Activated CD4-positive, alpha-beta T cell treated with anti-CD3 and anti-CD28 coated beads for 36 hours (primary cell): ENCODE measurements around the gene SPON1. TPM values are rescaled to one million over a fixed set of nuclear protein-coding genes. Genes with fewer than 3 reads are reported as not detected.

ENCODE experiments used
- ATAC-seq: fragments of 200-7000 bp; cut with Tn5 transposase; one replicate; pipeline ENCODE4 v1.10.0; 2021; ENCODE audit warnings: mild to moderate bottlenecking, moderate library complexity
- CTCF ChIA-PET: fragments of 350-600 bp; sonication (Branson Sonifier 250); formaldehyde crosslinking; loops from one replicate; lab custom pipeline; 2021; ENCODE audit warnings: antibody characterized with exemption; lab: Charles Lee
- POLR2A ChIA-PET: fragments of 350-600 bp; sonication (Branson Sonifier 250); formaldehyde crosslinking; loops from one replicate; lab custom pipeline; 2021; ENCODE audit warnings: antibody characterized with exemption, inconsistent platforms; lab: Charles Lee
- DNase-seq: peaks from one replicate; pipeline ENCODE4 v3.0.0-alpha.2; 2020
- H3K27ac Mint-ChIP-seq: one replicate; pipeline ENCODE4 v1.8.0; 2021; ENCODE audit warnings: mixed read lengths
- H3K27me3 Mint-ChIP-seq: one replicate; pipeline ENCODE4 v1.8.0; 2021; ENCODE audit warnings: mixed read lengths
- H3K36me3 Mint-ChIP-seq: one replicate; pipeline ENCODE4 v1.8.0; 2021; ENCODE audit warnings: low read depth, mixed read lengths
- H3K4me1 Mint-ChIP-seq: one replicate; pipeline ENCODE4 v1.8.0; 2021; ENCODE audit warnings: mixed read lengths
- H3K4me3 Mint-ChIP-seq: one replicate; pipeline ENCODE4 v1.8.0; 2021; ENCODE audit warnings: mild to moderate bottlenecking, moderate library complexity, mixed read lengths
- H3K9me3 Mint-ChIP-seq: one replicate; pipeline ENCODE4 v1.8.0; 2021; ENCODE audit warnings: low read depth, mixed read lengths
- intact Hi-C, 2 experiments: fragments of 100-400 bp; cut with DNase I in 1 of 2; cut with micrococcal nuclease in 1 of 2; formaldehyde crosslinking; loops; one replicate each; pipeline versions ENCODE4 v1.14.2 to v1.15.1; 2022 to 2024; cut with DNase I, micrococcal nuclease
- total RNA-seq, 2 experiments: library from RNA; stranded (reverse); gene quantifications; one replicate each; pipeline ENCODE4 v1.2.3, GENCODE V29; 2021

The SPON1 gene
- total RNA-seq, 2 experiments from 2014 or later: 0.26 to 0.41 TPM

GRCh38 chr11:14290422-14290821, 327.9 kb downstream of the SPON1 start:
- intact Hi-C loops: no loop called here
- Mint-ChIP-seq H3K36me3 (peaks cover 25% of the 10 kb centered on the region), H3K4me1 (peaks cover 5% of the 10 kb centered on the region), H3K4me3 (no peak overlapping the region), H3K27ac (peak overlapping the region; percentile 48), H3K27me3 (no peaks in the 10 kb centered on the region), H3K9me3 (no peaks in the 10 kb centered on the region)
- ChIA-PET CTCF (interaction anchor here (0.6 to 1.1 kb wide), 3 partner anchors 10 to 165 kb away, joined by 3 to 4 read pairs (median 3); no protein-coding TSS in a partner anchor), POLR2A (no interaction called here)
- DNase-seq: no peak
- ATAC-seq: no peak

- no peak for ATAC-seq
- CTCF ChIA-PET: interaction anchor here (0.6 to 6.5 kb wide), 14 partner anchors 10 to 474 kb away, joined by 3 to 95 read pairs (median 4); no protein-coding TSS in a partner anchor
- Mint-ChIP-seq H3K27ac (no peak overlapping the region), H3K4me3 (no peak overlapping the region), H3K27me3 (no peaks in the 10 kb centered on the region), H3K4me1 (no peaks in the 10 kb centered on the region), H3K9me3 (no peaks in the 10 kb centered on the region), H3K36me3 (no peaks in the 10 kb centered on the region)
- intact Hi-C loops: loop anchor here (1.0 to 5.0 kb wide), 4 partner anchors 118 to 607 kb away; no protein-coding TSS in a partner anchor
- POLR2A ChIA-PET: no interaction called here
- no peak for DNase-seq
These were observed 337.4 kb downstream of the SPON1 start for GRCh38 chr11:14299921-14300320.

DNA sequence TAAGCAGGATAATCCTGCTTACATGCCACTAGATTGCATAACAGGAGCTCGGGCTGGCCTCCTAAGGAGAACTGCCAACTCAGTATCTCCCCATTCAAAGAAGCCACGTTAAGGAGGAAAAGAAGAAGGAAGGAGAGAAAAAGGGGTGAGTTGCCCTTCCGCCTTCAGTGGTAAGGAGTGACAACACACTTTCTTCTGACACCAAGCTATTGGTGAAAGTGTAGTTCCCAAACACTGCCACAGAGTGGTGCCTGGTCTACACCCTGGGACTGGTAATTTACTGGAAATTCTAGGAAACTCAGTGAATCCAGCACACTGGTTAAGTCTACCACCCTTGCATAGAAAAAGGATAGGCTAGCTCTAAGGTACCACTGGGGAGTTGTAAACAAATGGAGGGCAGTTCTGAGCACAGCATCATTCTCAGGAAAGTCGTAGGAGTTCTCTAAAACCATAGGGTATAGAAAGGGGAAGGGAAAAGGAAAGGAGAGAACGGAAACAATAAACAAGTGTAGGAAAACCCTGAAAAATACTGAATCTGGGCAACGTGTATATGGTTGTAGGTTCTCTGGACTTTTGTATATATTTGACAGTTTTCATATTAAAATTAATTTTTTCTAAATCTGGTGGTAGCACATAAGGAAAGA, 338.3 kb downstream of the SPON1 start:
- Mint-ChIP-seq H3K27me3 (no peaks in the 10 kb centered on the region), H3K36me3 (no peaks in the 10 kb centered on the region), H3K4me3 (no peak overlapping the region), H3K4me1 (no peaks in the 10 kb centered on the region), H3K27ac (no peak overlapping the region), H3K9me3 (no peaks in the 10 kb centered on the region)
- intact Hi-C loops: loop anchor here (1.0 to 5.0 kb wide), 4 partner anchors 118 to 607 kb away; no protein-coding TSS in a partner anchor
- ATAC-seq (peak; percentile 97), DNase-seq (peak; percentile 66)
- CTCF ChIA-PET: interaction anchor here (0.6 to 6.5 kb wide), 34 partner anchors 9 to 619 kb away, joined by 3 to 95 read pairs (median 4); partner anchors contain the start of gene RRAS2
- POLR2A ChIA-PET: interaction anchor here (0.7 kb wide), 1 partner anchor 220 kb away, joined by 5 read pairs; no protein-coding TSS in a partner anchor

DNA sequence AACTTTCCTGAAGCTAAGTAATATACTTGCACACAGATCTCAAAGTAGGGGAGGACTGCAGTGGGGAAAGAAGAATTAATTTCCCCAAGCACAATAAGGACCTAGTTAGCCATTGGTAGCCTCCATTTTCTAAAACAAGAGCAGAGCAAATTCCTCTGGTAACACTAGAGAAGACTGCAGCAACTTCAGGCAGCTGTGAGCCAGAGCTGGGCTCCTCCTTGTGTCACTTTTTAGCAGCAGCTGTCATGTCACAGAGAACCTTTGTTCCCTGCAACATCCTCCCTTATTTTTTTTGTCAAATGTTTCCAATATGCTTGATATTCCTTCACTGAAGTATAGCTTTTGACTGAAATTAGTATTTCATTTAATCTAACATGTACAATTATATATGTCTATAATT, 342.1 kb downstream of the SPON1 start:
- intact Hi-C loops: loop anchor here in 1 of 2 experiments (5.0 kb wide), 1 partner anchor 603 kb away; no protein-coding TSS in a partner anchor
- no peak overlapping the region for H3K27ac Mint-ChIP-seq
- H3K9me3 Mint-ChIP-seq: no peaks in the 10 kb centered on the region

GRCh38 chr11:14305649-14306048, 343.1 kb downstream of the SPON1 start:
- Mint-ChIP-seq H3K4me3 (no peak overlapping the region), H3K27ac (no peak overlapping the region), H3K4me1 (no peaks in the 10 kb centered on the region), H3K9me3 (no peaks in the 10 kb centered on the region), H3K36me3 (no peaks in the 10 kb centered on the region), H3K27me3 (no peaks in the 10 kb centered on the region)
- CTCF ChIA-PET: interaction anchor here (1.1 to 6.5 kb wide), 6 partner anchors 9 to 149 kb away, joined by 3 to 95 read pairs (median 9); no protein-coding TSS in a partner anchor
- no peak for DNase-seq
- intact Hi-C loops: no loop called here
- POLR2A ChIA-PET: interaction anchor here (0.6 to 0.9 kb wide), 2 partner anchors 24 to 47 kb away, joined by 3 read pairs; no protein-coding TSS in a partner anchor
- ATAC-seq: no peak

More for the DNA sequence above, 342.1 kb downstream of the SPON1 start:
- no peak for ATAC-seq
- H3K4me1 Mint-ChIP-seq: no peaks in the 10 kb centered on the region
- H3K27me3 Mint-ChIP-seq: no peaks in the 10 kb centered on the region
- no peak overlapping the region for H3K4me3 Mint-ChIP-seq
- POLR2A ChIA-PET: interaction anchor here (0.5 to 0.7 kb wide), 3 partner anchors 77 to 145 kb away, joined by 3 to 4 read pairs (median 4); no protein-coding TSS in a partner anchor
- H3K36me3 Mint-ChIP-seq: no peaks in the 10 kb centered on the region
- CTCF ChIA-PET: interaction anchor here (0.7 to 6.5 kb wide), 10 partner anchors 10 to 919 kb away, joined by 3 to 95 read pairs (median 6); no protein-coding TSS in a partner anchor
- no peak for DNase-seq

DNA sequence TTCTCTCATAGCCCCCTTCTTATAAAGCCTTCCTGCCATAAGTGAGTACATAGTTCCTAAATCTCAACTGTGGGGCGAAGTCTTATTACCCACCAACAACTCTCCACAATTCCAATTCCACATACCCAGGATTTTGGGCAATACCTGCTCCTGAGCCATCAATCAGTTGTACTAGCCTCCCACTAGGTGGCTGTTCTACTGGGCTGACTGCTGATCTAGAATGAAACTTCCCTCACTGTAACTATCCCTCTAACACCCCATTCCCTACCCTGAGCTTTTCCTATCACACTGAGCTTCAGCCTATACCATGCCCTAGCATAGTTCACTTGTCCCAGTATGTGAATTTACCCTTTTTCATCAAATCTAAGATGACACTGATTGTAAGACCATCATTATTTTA, 344.0 kb downstream of the SPON1 start:
- DNase-seq (no peak), ATAC-seq (no peak)
- intact Hi-C loops: no loop called here
- ChIA-PET CTCF (interaction anchor here (0.7 to 3.3 kb wide), 2 partner anchors 8 to 871 kb away, joined by 4 to 15 read pairs; no protein-coding TSS in a partner anchor), POLR2A (interaction anchor here (0.7 kb wide), 1 partner anchor 23 kb away, joined by 4 read pairs; no protein-coding TSS in a partner anchor)
- Mint-ChIP-seq H3K4me1 (no peaks in the 10 kb centered on the region), H3K27me3 (no peaks in the 10 kb centered on the region), H3K36me3 (no peaks in the 10 kb centered on the region), H3K4me3 (no peak overlapping the region), H3K9me3 (no peaks in the 10 kb centered on the region), H3K27ac (no peak overlapping the region)

DNA sequence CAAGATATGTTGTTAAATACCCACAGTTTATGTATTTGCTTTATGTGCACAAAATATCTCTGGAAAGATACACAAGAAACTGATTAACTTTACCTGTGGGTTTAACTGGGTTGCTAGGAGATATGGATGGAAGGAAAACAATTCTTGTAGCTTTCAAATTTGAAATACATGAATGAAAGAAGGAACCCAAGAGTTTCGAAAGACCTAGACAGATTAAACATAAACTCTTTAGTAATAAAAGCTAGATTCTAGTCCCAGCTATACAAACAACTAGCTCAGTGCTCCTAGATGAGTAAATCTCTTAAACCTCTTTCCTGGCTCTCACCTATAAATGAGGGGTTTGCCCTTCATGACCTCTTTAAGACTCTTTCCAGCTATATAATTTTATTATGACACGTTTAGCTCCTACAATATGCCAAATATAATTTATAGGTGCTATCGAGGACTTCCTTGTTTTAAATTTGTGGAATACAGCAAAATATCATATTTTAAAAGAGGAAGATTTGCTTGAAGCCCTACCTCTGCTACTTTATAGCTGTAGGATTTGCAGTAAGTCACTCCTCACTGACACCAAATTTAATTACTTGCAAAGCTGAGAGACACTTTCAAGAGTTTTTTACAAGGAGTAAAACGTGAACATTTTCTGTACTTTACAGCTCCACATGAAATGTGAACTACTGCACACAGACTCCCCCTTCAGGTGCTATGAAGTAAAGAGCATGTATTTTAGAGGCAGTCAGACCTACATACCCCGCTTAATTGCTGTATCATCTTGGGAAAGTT, 345.8 kb downstream of the SPON1 start:
- ChIA-PET POLR2A (no interaction called here), CTCF (interaction anchor here (0.7 to 2.4 kb wide), 23 partner anchors 11 to 353 kb away, joined by 3 to 15 read pairs (median 4); no protein-coding TSS in a partner anchor)
- Mint-ChIP-seq H3K4me3 (no peak overlapping the region), H3K27me3 (no peaks in the 10 kb centered on the region), H3K9me3 (no peaks in the 10 kb centered on the region), H3K4me1 (peaks cover 10% of the 10 kb centered on the region), H3K27ac (no peak overlapping the region), H3K36me3 (no peaks in the 10 kb centered on the region)
- DNase-seq: no peak
- ATAC-seq: peak; percentile 86
- intact Hi-C loops: no loop called here

DNA sequence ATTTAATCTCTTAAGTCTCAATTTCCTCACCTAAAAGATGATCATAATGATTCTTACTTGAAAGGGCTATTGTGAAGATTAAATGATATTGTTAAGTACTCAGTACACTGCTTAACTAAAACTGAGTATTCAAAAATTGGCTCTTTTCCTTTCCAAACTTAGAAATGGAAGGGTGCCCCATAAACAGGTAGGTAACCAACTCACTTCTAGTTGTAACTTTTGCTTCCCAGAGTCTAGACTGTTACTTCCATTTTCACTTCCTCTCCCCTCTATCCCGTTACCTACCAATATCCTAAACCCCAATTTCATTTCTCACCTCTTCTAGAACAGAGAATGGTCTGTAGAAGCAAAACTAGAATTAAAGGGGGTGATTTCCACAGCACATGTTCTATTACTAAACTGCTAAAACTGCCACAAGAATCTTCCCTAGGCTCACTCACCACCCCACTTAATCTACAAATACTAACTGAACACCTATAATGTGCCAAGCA, 346.4 kb downstream of the SPON1 start:
- Mint-ChIP-seq H3K4me3 (no peak overlapping the region), H3K27me3 (no peaks in the 10 kb centered on the region), H3K27ac (no peak overlapping the region), H3K9me3 (no peaks in the 10 kb centered on the region), H3K4me1 (peaks cover 15% of the 10 kb centered on the region), H3K36me3 (no peaks in the 10 kb centered on the region)
- ChIA-PET CTCF (interaction anchor here (0.7 to 2.4 kb wide), 21 partner anchors 10 to 354 kb away, joined by 3 to 15 read pairs (median 4); no protein-coding TSS in a partner anchor), POLR2A (no interaction called here)
- ATAC-seq (peak; percentile 34), DNase-seq (no peak)
- intact Hi-C loops: no loop called here

DNA sequence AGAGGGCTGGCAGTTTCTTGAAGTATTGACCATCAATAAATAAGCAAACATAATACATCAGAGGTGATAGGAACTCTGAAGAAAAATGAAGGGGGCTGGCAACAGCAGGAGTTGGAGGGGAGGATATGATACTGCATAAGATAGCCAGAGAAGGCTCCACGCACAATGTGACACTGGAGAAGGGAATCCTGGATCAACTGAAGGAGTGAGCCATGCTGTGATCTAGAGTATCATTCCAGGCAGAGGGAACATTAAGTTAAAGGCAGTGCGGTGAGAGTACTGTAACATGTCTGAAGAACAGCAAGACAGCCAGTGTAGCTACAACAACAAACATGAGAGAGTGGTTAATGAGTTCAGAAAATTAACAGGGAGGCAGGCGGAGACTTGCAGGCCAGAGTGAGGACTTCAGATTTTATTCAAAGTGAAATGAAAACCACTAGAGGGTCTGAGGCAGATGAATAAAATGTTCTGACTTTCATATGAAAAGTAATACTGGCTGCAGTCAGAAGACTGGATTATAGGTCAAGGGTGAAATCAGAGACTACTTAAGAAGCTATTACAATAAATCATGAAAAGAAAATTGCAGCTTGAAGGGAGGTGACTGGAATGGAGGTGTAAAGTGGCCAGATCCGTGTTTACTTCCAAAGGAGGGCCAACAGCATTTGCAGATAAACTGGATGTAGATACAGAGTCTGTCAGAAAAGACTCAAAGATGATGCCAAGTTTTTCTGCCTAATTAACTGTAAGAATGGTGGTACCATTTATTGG, 347.1 kb downstream of the SPON1 start:
- no peak for DNase-seq
- Mint-ChIP-seq H3K4me3 (no peak overlapping the region), H3K4me1 (peaks cover 19% of the 10 kb centered on the region), H3K9me3 (no peaks in the 10 kb centered on the region), H3K27me3 (no peaks in the 10 kb centered on the region), H3K36me3 (no peaks in the 10 kb centered on the region), H3K27ac (no peak overlapping the region)
- intact Hi-C loops: no loop called here
- no peak for ATAC-seq
- CTCF ChIA-PET: interaction anchor here (1.0 to 2.4 kb wide), 7 partner anchors 11 to 163 kb away, joined by 4 to 15 read pairs (median 5); no protein-coding TSS in a partner anchor
- POLR2A ChIA-PET: no interaction called here

DNA sequence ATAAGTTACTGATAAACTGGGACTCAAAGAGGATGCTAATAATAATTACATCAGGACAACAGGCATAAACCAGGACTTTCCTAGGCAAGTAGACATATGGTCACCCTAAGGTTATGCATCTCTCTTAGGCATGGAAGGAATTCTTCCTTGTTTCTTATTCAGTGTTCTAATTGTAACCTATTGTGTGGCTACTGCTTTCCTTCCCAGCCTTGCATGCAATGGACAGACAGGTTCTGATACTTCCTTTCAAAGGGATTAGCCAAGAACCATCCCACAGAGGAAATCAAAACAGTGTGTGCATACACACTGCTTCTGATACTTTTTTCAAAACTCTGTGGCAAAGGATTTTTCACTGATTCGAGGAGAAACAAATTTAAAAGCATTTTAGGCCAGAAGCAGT, 348.2 kb downstream of the SPON1 start:
- Mint-ChIP-seq H3K27ac (no peak overlapping the region), H3K9me3 (no peaks in the 10 kb centered on the region), H3K27me3 (no peaks in the 10 kb centered on the region), H3K36me3 (no peaks in the 10 kb centered on the region), H3K4me1 (peaks cover 24% of the 10 kb centered on the region), H3K4me3 (no peak overlapping the region)
- POLR2A ChIA-PET: no interaction called here
- ATAC-seq: no peak
- intact Hi-C loops: no loop called here
- CTCF ChIA-PET: interaction anchor here (1.7 kb wide), 1 partner anchor 102 kb away, joined by 5 read pairs; no protein-coding TSS in a partner anchor
- no peak for DNase-seq
